Esophagus squamous epithelium (tissue), 5 donors: ENCODE results near the gene MAMDC4. TPM values are rescaled to one million over a fixed set of nuclear protein-coding genes. Genes with fewer than 3 reads are reported as not detected.
"Not testable (repeated sequence)": the region's sequence is repeated elsewhere in the genome, so short reads cannot be mapped to it uniquely, and the experiment has no call there.

Experiments
- DNase-seq: peaks from one replicate; lab custom pipeline; 2025; lab: John Stamatoyannopoulos, UW
- H3K27ac ChIP-seq, 4 donors: fragments of 200-600 bp; sonication (generic); one replicate each; pipeline ENCODE4 v1.5.1; 2016 to 2019; ENCODE audit warnings: mild to moderate bottlenecking in 1 of 4
- H3K27me3 ChIP-seq, 4 donors: fragments of 200-600 bp; sonication (generic); 1 replicate in 3 of 4; 2 replicates in 1 of 4; pipeline versions ENCODE4 v1.5.1 to v1.6.0; 2017 to 2021; ENCODE audit warnings: antibody characterized with exemption in 1 of 4
- H3K36me3 ChIP-seq, 3 donors: fragments of 200-600 bp; sonication (generic); one replicate each; pipeline ENCODE4 v1.5.1; 2016 to 2019
- H3K4me1 ChIP-seq, 3 donors: fragments of 200-600 bp; sonication (generic); one replicate each; pipeline ENCODE4 v1.5.1; 2017 to 2019
- H3K4me3 ChIP-seq, 4 donors: fragments of 200-600 bp; sonication (generic); 1 replicate in 3 of 4; 2 replicates in 1 of 4; pipeline ENCODE4 v1.5.1; 2016 to 2019; ENCODE audit warnings: mild to moderate bottlenecking in 2 of 4, moderate library complexity in 1 of 4
- H3K9me3 ChIP-seq, 3 donors: fragments of 200-600 bp; sonication (generic); one replicate each; pipeline ENCODE4 v1.5.1; 2016 to 2019
- POLR2A ChIP-seq, 4 donors: fragments of 450-650 bp; IDR thresholded peaks; one replicate each; pipeline ENCODE4 v1.6.1; 2017; ENCODE audit warnings: antibody characterized with exemption in 4 of 4, mild to moderate bottlenecking in 4 of 4, moderate library complexity in 3 of 4
- WGBS, 2 donors: methylation state at CpG; one replicate each; pipeline ENCODE4 v1.1.5; 2018; 5-methylcytosine and 5-hydroxymethylcytosine counted together
- intact Hi-C: fragments of 100-400 bp; cut with DNase I; formaldehyde crosslinking; loops from one replicate; pipeline ENCODE4 v1.15.0; 2022
- total RNA-seq, 4 donors: library from RNA; depleted of rRNA; stranded (reverse); fragments of >200 nt; gene quantifications; one replicate each; pipeline ENCODE4 v1.1.0, GENCODE V29; 2016
- TF ChIP-seq, protein P1 (sequence below), 6 experiments: fragments of 450-650 bp in 4 of 6; fragments of 200-600 bp in 2 of 6; sonication (generic) in 2 of 6; IDR thresholded peaks; one replicate each; pipeline ENCODE4 v1.5.1; 2016 to 2019; ENCODE audit warnings: antibody characterized with exemption in 6 of 6, mild to moderate bottlenecking in 4 of 6, moderate library complexity in 4 of 6
- donor health status: DM: yes; HTN: yes; CAD: no.

Gene MAMDC4
- total RNA-seq, 4 donors from 2014 or later = 1.8 to 2.9 (median 2.7) TPM

DNA sequence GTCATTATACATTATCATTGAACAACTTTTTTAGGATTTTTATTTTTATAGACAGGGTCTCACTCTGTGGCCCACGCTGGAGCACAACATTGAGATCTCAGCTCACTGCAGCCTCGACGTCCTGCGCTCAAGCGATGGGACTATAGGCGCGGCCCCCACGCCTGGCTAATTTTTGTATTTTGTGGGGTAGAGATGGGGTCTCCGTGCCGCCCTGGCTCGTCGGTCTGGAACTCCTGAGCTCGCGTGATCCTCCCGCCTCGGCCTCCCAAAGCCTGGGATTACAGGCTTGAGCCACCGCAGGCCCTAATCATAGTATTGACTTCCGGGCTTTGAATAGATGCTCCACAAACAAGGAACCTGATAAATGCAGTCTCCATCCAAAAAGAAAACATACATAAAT, 15.3 kb downstream of the MAMDC4 start:
- intact Hi-C loops = no loop called here
- no peak overlapping the region for H3K4me3 ChIP-seq
- no peaks in the 10 kb centered on the region for H3K27me3 ChIP-seq
- no peak overlapping the region for H3K27ac ChIP-seq
- H3K36me3 ChIP-seq = peaks cover 11 to 21% (median 13%) of the 10 kb centered on the region in 3 donors
- peaks cover 13 to 35% (median 16%) of the 10 kb centered on the region in 3 donors for H3K4me1 ChIP-seq
- TF ChIP-seq, protein P1, sequence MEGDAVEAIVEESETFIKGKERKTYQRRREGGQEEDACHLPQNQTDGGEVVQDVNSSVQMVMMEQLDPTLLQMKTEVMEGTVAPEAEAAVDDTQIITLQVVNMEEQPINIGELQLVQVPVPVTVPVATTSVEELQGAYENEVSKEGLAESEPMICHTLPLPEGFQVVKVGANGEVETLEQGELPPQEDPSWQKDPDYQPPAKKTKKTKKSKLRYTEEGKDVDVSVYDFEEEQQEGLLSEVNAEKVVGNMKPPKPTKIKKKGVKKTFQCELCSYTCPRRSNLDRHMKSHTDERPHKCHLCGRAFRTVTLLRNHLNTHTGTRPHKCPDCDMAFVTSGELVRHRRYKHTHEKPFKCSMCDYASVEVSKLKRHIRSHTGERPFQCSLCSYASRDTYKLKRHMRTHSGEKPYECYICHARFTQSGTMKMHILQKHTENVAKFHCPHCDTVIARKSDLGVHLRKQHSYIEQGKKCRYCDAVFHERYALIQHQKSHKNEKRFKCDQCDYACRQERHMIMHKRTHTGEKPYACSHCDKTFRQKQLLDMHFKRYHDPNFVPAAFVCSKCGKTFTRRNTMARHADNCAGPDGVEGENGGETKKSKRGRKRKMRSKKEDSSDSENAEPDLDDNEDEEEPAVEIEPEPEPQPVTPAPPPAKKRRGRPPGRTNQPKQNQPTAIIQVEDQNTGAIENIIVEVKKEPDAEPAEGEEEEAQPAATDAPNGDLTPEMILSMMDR (IDR thresholded peaks at IDR 0.05) = no peak
- no peak for TF ChIP-seq POLR2A (IDR thresholded peaks at IDR 0.05)
- H3K9me3 ChIP-seq = no peaks in the 10 kb centered on the region
- 95 to 96% methylated on average over 9 to 17 of the region's 18 CpGs for WGBS, 2 donors
- no peak for DNase-seq

DNA sequence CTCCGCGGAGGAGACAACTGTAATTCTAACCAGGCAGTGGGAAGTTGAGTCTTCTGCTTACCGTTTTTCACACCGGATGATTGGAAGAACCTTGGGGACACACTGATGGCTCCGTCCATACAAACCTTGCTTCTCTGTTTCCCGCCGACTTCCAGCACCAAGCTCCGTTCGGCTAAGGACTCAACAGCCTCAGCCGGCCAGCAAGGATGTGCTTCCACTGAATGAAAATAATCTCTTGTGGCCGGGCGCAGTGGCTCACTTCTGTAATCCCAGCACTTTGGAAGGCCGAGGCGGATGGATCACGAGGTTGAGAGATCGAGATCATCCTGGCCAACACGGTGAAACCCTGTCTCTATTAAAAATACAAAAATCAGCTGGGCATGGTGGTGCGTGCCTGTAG, 15.8 kb downstream of the MAMDC4 start:
- TF ChIP-seq, protein P1 (IDR thresholded peaks at IDR 0.05) = no peak
- TF ChIP-seq POLR2A (IDR thresholded peaks at IDR 0.05) = no peak
- Histone ChIP-seq H3K36me3 (peaks cover 6 to 17% (median 8%) of the 10 kb centered on the region in 3 donors), H3K4me3 (no peak overlapping the region), H3K27ac (no peak overlapping the region), H3K4me1 (peaks cover 13 to 35% (median 16%) of the 10 kb centered on the region in 3 donors), H3K9me3 (no peaks in the 10 kb centered on the region), H3K27me3 (no peaks in the 10 kb centered on the region)
- 96 to 97% methylated on average over 16 to 17 of the region's 18 CpGs for WGBS, 2 donors
- DNase-seq = no peak
- intact Hi-C loops = no loop called here

DNA sequence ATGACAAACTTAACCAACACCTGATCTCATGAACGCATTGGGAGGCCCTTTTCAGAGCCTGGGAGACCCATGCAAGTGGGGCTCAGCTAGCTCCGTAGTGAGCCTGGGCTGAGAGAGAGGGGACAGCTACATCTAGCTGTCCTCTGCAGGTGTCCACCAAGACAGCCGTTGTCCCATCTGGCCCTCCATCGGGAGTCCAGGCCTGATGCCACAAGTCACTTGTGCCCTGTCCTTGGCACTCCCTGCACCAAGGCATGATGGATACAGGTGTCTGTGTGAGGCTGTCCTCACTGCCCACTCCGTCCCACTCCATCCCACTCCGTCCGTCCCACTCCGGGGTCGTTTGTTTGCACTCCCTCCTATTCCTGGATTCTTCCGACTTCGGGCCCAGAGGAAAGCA, 16.5 kb downstream of the MAMDC4 start:
- intact Hi-C loops = no loop called here
- Histone ChIP-seq H3K9me3 (no peaks in the 10 kb centered on the region), H3K4me1 (peaks cover 13 to 31% (median 16%) of the 10 kb centered on the region in 3 donors), H3K4me3 (no peak overlapping the region), H3K27me3 (no peaks in the 10 kb centered on the region), H3K27ac (no peak overlapping the region), H3K36me3 (peaks cover 0 to 10% (median 1%) of the 10 kb centered on the region in 3 donors)
- TF ChIP-seq, protein P1 (IDR thresholded peaks at IDR 0.05) = no peak
- TF ChIP-seq POLR2A (IDR thresholded peaks at IDR 0.05) = no peak
- DNase-seq = no peak
- 94 to 95% methylated on average over 4 to 10 of the region's 11 CpGs for WGBS, 2 donors

DNA sequence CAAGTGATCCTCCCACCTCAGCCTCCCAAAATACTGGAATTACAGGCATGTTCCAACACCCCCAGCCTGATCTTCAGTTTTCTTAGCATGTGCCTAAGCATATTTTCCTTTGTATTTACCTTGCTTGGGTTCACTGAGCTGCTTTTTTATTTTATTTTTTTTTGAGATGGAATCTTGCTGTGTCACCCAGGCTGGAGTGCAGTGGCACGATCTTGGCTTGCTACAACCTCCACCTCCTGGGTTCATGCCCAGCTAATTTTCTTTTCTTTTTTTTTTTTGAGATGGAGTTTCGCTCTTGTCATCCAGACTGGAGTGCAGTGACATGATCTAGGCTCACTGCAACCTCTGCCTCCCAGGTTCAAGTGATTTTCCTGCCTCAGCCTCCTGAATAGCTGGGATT, 17.5 kb downstream of the MAMDC4 start:
- H3K9me3 ChIP-seq, H3K36me3 ChIP-seq, H3K27ac ChIP-seq, intact Hi-C loops, H3K4me3 ChIP-seq, DNase-seq, H3K27me3 ChIP-seq: not testable (repeated sequence)
- WGBS, 2 donors = 61 to 66% methylated on average over 2 of the region's 2 CpGs
- peaks cover 9 to 22% (median 16%) of the 10 kb centered on the region in 3 donors for H3K4me1 ChIP-seq

DNA sequence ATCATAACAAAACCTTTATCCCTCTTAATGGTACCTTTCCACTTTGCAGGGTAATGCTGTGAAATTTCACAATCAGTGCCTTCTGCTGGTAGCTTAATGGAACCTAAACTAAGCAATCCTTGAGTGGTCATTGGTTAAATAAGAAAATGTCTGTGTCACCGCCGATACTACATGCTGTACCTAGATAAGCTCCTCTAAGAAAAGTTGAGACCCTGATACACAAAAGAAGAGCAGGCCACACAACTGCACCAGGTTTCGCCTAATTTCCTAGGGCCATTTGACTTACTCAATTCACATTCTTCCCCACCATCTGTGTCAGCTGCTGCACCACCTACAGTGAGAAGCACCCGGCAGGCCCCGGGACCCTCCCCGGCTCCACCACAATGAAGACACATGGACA, 23.0 kb downstream of the MAMDC4 start:
- H3K9me3 ChIP-seq = no peaks in the 10 kb centered on the region
- no peaks in the 10 kb centered on the region for H3K36me3 ChIP-seq
- no peak overlapping the region for H3K27ac ChIP-seq
- H3K4me3 ChIP-seq = no peak overlapping the region
- intact Hi-C loops = no loop called here
- H3K27me3 ChIP-seq = no peaks in the 10 kb centered on the region
- peaks cover 0 to 5% (median 0%) of the 10 kb centered on the region in 3 donors for H3K4me1 ChIP-seq
- WGBS, 2 donors = 95 to 97% methylated on average over 6 of the region's 6 CpGs
- DNase-seq = no peak
- no peak for TF ChIP-seq POLR2A (IDR thresholded peaks at IDR 0.05)
- TF ChIP-seq, protein P1 (IDR thresholded peaks at IDR 0.05) = no peak

DNA sequence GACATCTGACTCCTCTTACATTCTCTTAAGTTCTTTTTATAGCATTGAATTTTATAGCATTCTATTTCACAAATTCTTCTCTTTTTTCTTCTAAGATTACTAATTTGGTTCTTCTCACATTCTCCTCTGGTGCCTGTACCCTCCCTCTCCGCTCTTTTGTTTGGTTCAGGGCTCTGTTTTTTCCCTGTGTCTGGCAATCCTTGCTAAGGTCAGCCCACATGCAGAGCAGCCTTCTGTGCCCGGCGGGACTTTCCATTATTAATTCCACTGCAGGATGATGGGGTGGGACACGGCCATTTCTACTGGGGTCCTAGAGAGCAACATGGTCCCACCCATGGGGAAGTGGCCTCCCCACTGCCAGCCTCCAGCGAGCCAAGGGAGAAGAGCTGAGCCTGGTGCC, 24.3 kb downstream of the MAMDC4 start:
- Histone ChIP-seq H3K9me3 (no peaks in the 10 kb centered on the region), H3K27ac (no peak overlapping the region), H3K4me3 (no peak overlapping the region), H3K27me3 (no peaks in the 10 kb centered on the region), H3K36me3 (no peaks in the 10 kb centered on the region), H3K4me1 (peaks cover 0 to 7% (median under 1%) of the 10 kb centered on the region in 3 donors)
- no peak for TF ChIP-seq POLR2A (IDR thresholded peaks at IDR 0.05)
- TF ChIP-seq, protein P1 (IDR thresholded peaks at IDR 0.05) = no peak
- DNase-seq = no peak
- intact Hi-C loops = no loop called here
- 89 to 91% methylated on average over 1 to 4 of the region's 5 CpGs for WGBS, 2 donors
